Posterior vena cava (tissue), 2 donors: ENCODE results near the gene SCYL1. TPM values are rescaled to one million over a fixed set of nuclear protein-coding genes. Genes with fewer than 3 reads are reported as not detected.

Source experiments
- DNase-seq: peaks from one replicate; pipeline ENCODE4 v3.0.0-alpha.2; 2020; ENCODE audit warnings: low spot score
- intact Hi-C, 2 donors: fragments of 100-400 bp; cut with DNase I; formaldehyde crosslinking; loops; one replicate each; pipeline versions ENCODE4 v1.14.1 to v1.14.2; 2022 to 2023
- total RNA-seq, 2 donors: library from RNA; stranded (reverse); fragmentation: NEBNext Ultra II Directional; extraction: Animal tissue kit (Norgen Biotek cat#: 25700); gene quantifications; one replicate each; pipeline ENCODE4 v1.2.1, GENCODE V29; 2021
- donor health status: DM: yes; HTN: yes; CAD: no.
- donor health status: DM: yes; HTN: yes; CAD: no.

SCYL1 gene
- total RNA-seq, 2 donors from 2014 or later: 66.3 to 74.3 TPM

DNA sequence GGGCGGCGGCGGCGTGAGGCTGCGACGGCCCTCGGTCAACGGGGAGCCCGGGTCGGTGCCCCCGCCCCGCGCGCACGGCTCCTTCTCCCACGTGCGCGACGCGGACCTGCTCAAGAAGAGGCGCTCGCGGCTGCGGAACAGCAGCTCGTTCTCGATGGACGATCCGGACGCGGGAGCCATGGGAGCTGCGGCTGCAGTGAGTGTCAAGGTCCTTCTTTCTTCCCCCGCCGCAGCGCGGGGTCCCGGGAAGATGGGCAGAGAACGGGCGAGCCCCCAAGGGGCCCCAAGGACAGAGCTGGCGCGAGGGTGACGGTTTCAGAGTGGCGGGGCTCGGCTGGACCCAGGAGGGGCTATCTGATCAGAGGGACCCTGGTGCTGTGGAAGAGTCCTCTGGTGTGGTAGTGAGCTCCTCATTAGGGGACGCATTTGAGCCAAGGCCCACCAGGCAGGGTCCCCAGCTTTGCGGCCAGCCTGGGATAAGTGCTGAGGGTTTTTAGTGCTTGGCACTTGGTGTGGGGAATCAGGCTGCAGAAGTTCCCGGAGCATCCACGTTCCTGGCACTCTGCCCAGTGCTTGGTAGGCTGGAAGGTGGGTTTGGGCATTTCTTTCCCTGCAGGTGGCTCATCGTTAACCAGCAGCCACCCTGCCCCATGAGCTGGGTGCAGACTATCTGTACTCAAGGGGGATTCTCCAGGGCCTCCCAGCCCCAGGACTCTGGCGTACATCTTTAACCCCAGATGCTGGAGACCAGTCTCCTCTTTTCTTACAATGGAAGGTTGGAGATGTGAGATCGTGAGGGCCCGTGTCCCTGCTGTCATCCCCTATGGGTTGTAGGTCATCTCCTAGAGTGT, 60.7 kb downstream of the SCYL1 start:
- intact Hi-C loops: loop anchor here in 1 of 2 donors (5.0 kb wide), 1 partner anchor 43 kb away; no protein-coding TSS in a partner anchor
- DNase-seq: no peak

- no peak for DNase-seq
- intact Hi-C loops: loop anchor here in 1 of 2 donors (5.0 kb wide), 1 partner anchor 44 kb away; no protein-coding TSS in a partner anchor
Observed at GRCh38 chr11:65586247-65586630, 61.4 kb downstream of the SCYL1 start.

GRCh38 chr11:65586676-65587075, 61.8 kb downstream of the SCYL1 start:
- intact Hi-C loops: loop anchor here in 1 of 2 donors (5.0 kb wide), 1 partner anchor 44 kb away; no protein-coding TSS in a partner anchor
- peak; percentile 82 for DNase-seq

Other genes starting within 250 kb of the SCYL1 start
- 10 to 100 TPM; 15.7 to 16.2 TPM for gene CDC42EP2, start 210.2 kb upstream of the SCYL1 start, total RNA-seq
- gene DPF2, start 191.2 kb upstream of the SCYL1 start, total RNA-seq: 10 to 100 TPM; 38.2 to 55.6 TPM
- gene TIGD3, start 170.3 kb upstream of the SCYL1 start, total RNA-seq: not detected
- gene SLC25A45, start 142.4 kb upstream of the SCYL1 start, total RNA-seq: 1 to 10 TPM; 6.1 to 9.6 TPM
- 10 to 100 TPM; 19.0 to 20.7 TPM for gene FRMD8, start 138.4 kb upstream of the SCYL1 start, total RNA-seq
- gene NEAT1, start 102.3 kb upstream of the SCYL1 start, total RNA-seq: 1,000 to 10,000 TPM in 1 of 2 donors, 100 to 1,000 TPM in 1; 742 to 1,004 TPM
- 1,000 to 10,000 TPM; 9,235 to 9,828 TPM for gene MALAT1, start 26.0 kb upstream of the SCYL1 start, total RNA-seq
- gene LTBP3, start 33.3 kb downstream of the SCYL1 start, total RNA-seq: 100 to 1,000 TPM; 127 to 196 TPM
- 10 to 100 TPM; 29.2 to 29.5 TPM for gene ZNRD2, start 45.4 kb downstream of the SCYL1 start, total RNA-seq
- gene FAM89B, start 47.5 kb downstream of the SCYL1 start, total RNA-seq: 10 to 100 TPM; 43.3 to 53.0 TPM
- gene EHBP1L1, start 51.0 kb downstream of the SCYL1 start, total RNA-seq: 100 to 1,000 TPM; 190 to 223 TPM
- gene KCNK7, start 70.7 kb downstream of the SCYL1 start, total RNA-seq: under 1 TPM; 0.65 to 0.71 TPM
- 10 to 100 TPM; 39.1 to 46.3 TPM for gene MAP3K11, start 89.1 kb downstream of the SCYL1 start, total RNA-seq
- 10 to 100 TPM; 21.3 to 22.6 TPM for gene PCNX3, start 90.7 kb downstream of the SCYL1 start, total RNA-seq
- gene SIPA1, start 113.0 kb downstream of the SCYL1 start, total RNA-seq: 10 to 100 TPM; 62.9 to 64.2 TPM
- 10 to 100 TPM; 57.6 to 80.8 TPM for gene RELA, start 137.8 kb downstream of the SCYL1 start, total RNA-seq
- gene KAT5, start 187.2 kb downstream of the SCYL1 start, total RNA-seq: 10 to 100 TPM; 62.3 to 65.0 TPM
- 10 to 100 TPM; 43.7 to 45.0 TPM for gene RNASEH2C, start 195.7 kb downstream of the SCYL1 start, total RNA-seq